Stomach (tissue), 4 donors: Measurements from ENCODE around the gene BAZ2B.

ENCODE experiments used
- CTCF ChIP-seq, 7 experiments: fragments of 450-650 bp in 4 of 7; fragments of 200-600 bp in 3 of 7; sonication (generic) in 3 of 7; IDR thresholded peaks; one replicate each; pipeline ENCODE4 v1.5.1; 2016 to 2019; ENCODE audit warnings: antibody characterized with exemption in 7 of 7, control low read depth in 2 of 7, mild to moderate bottlenecking in 1 of 7
- POLR2A ChIP-seq, 4 donors: fragments of 450-650 bp; IDR thresholded peaks; one replicate each; pipeline ENCODE4 v1.6.1; 2016; ENCODE audit warnings: antibody characterized with exemption in 4 of 4, control low read depth in 2 of 4, mild to moderate bottlenecking in 1 of 4, moderate library complexity in 1 of 4
- POLR2AphosphoS5 ChIP-seq, 3 donors: sonication (generic); formaldehyde crosslinking; IDR thresholded peaks; one replicate each; pipeline ENCODE4 v1.6.1; 2016; ENCODE audit warnings: antibody characterized with exemption in 3 of 3

GRCh38 chr2:159542101-159542500 lies 74.2 kb downstream of the BAZ2B start:
- TF ChIP-seq POLR2A (IDR thresholded peaks at IDR 0.05) (no peak), CTCF (IDR thresholded peaks at IDR 0.05) (no peak), POLR2AphosphoS5 (IDR thresholded peaks at IDR 0.05) (no peak)
